Astrocyte (in vitro differentiated cells and primary cell): ENCODE results near the gene SEMG1.

Source experiments
- CTCF ChIP-seq: IDR thresholded peaks from 2 replicates; pipeline ENCODE4 v1.5.1; 2011; ENCODE audit warnings: low read depth, mild to moderate bottlenecking, inconsistent platforms, low read length, moderate library complexity; ENCODE audit not compliant: insufficient read depth
- EZH2 ChIP-seq: IDR thresholded peaks from 2 replicates; pipeline ENCODE4 v1.6.1; 2012; ENCODE audit warnings: mild to moderate bottlenecking, low read length, inconsistent platforms; ENCODE audit not compliant: insufficient read depth

- TF ChIP-seq CTCF (no peak), EZH2 (no peak)
Observed at GRCh38 chr20:45230631-45231030, 23.8 kb downstream of the SEMG1 start.
